HK-2 (cell line): ENCODE data around the gene PRDM16.

Source experiments
- DNase-seq: peaks from one replicate; pipeline ENCODE4 v3.0.0-alpha.2; 2018; ENCODE audit not compliant: unreplicated experiment

The PRDM16 gene

DNA sequence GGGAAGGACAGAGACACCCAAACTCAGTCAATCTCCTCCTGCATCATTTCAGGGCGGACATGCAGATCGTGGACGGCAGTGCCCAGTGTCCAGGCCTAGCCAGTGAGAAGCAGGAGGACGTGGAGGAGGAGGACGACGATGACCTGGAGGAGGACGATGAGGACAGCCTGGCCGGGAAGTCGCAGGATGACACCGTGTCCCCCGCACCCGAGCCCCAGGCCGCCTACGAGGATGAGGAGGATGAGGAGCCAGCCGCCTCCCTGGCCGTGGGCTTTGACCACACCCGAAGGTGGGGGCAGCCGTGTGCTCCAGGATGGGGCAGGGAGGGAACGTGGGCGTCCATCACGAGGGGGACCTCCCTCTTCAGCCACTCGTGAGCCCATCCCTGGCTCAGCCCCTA lies 361.8 kb downstream of the PRDM16 start:
- no peak for DNase-seq

DNA sequence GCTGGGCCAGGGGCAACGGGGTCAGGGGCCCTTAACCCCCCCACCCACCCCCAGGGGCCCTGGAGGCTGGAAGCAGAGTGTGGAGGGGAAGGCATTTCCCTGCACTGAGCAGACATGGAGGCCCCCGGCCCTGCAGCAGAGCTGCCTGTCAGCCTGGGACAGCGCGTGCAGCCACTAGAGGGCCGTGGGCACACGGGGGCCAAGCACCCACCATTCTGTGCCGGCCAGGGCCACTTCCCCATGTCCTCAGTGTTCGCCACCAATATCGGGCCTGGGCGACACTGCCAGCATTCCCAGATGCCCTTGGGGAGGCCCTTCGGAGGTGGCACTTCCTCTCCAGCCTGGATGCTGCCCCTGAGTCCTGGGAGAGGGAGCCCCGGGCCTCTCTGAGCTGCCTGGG lies 362.3 kb downstream of the PRDM16 start:
- DNase-seq, result no peak

DNA sequence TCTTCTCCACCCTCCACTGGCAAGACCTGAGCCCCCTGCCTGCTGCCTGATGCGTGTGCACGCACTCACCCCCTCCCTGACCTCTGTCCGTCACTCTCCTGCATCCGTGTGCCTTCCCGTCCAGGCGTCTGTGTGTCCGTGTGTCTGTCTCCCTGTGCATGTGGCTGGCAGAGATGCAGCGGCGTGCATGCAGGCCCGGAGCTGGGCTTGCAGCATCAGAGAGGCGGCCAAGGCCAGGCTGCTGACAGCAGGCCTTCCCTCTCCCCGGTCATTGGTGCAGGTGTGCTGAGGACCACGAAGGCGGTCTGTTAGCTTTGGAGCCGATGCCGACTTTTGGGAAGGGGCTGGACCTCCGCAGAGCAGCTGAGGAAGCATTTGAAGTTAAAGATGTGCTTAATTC lies 362.7 kb downstream of the PRDM16 start:
- no peak for DNase-seq

DNA sequence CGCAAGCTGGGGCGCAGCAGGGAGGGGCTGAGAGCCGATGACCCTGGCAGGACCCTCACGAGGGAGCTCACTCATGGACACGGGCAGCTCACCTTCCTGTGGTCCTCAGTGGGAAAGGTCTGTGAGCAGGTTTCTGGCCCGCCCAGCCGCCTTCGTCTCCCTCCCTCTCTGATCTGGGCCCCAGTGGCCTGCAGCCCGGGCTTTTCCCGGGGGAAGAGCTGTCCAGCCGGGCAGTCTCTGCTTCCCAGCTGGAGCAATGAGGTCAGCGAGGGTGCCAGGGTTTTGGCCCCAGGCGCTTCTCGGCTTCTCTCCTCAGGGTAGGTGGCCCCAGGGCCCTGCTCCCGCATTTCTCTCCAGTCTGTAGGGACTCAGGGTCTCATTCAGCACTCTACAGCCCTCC lies 363.3 kb downstream of the PRDM16 start:
- no peak for DNase-seq

DNA sequence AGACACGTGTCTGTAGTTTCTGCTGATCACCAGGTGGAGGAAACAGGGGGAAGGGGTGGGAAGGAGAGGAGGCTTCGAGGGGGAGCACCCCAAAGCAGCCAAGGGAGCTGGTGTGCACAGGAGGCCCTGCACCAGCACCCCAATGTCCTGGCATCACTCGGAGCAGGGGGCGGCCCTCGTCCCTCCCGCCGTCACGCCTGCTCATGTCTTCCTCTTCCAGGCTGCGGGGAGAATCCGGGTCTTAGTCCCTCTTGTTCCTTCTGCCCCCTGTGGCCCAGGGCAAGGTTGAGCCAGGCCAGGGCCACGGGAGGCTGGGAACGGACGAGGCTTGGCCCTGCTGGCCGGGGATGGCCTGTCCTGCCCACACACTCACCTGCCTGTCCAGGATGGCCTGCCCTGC lies 364.1 kb downstream of the PRDM16 start:
- no peak for DNase-seq

DNA sequence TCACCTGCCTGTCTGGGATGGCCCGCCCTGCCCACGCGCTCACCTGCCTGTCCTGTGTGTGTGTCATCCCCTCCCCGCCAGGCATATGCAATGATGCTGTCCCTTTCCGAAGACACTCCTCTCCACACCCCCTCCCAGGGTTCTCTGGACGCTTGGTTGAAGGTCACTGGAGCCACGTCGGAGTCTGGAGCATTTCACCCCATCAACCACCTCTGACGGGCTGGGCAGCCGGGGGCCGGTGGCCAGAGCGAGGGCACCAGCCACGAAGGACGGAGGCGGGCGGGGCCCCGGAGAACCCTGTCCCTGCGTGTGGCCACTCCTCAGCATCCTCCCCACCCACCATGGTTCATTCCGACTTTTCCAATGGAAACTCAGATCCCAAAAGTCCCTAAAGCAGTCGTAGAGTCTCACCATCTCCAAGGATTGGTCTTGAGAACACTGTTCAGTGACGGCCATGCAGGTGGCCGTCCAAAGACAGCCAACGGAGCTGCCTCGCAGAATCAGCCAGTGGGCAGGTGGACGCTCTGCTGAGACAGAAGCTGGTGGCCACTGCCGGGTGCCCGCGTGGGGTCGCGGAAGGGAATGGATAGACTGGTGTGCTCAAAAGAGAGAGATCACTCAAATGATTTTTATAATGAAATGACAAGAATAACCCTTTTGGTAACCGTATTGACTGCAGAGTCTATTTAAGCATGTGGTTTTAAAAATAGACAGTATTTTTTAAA lies 364.8 kb downstream of the PRDM16 start:
- DNase-seq, result no peak

DNA sequence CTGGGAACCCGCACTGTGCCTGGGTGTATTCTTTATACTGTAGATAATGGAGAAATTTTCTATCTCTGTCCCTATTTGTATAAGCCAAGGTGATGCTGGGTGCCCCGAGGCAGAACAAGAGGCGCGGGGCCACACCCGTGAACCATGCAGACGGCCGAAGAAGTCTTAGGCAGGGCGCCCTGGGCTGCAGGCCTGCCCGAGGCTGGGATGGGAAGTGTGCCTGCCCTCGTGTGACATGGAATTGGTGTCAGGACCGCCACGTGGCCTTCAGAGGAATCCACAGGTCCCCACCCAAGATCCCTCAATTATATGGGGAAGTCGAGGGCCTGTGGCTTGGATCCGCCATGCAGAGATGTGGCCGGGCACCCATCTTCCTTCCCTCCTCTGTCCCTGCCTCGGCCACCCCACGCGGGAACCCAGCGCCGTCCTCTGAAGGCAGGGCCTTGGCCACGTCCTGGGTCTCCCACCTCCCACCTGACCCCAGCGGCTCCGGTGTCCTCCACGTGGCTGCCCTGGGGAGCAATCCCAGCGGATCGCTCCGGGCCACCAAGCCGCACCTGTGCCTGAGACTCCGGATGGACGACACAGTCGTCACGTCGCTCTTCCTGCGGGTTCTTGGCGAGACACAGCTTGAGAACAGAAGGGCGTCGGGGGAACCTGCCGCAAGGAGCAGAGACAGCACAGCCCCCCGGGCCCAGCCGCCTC lies 365.6 kb downstream of the PRDM16 start:
- DNase-seq, result no peak

DNA sequence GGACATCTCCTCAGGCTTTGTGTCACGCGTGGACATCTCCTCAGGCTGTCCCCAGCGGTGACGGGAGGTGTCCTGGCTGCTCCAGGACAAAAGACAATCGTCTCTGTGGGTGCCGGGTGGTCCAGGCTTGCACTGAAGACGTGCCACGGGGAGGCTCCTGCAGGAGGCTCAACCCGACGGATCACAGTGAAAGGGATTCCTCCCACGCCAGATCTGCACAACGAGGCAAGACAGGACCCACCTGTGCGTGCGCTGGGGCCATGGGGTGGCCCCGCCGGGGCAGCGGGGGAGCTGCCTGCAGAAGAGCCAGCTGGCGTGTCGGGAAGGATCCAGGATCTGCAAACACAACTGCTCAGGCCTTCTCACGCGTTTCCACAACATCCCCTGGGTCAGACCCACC lies 366.7 kb downstream of the PRDM16 start:
- DNase-seq, result no peak

DNA sequence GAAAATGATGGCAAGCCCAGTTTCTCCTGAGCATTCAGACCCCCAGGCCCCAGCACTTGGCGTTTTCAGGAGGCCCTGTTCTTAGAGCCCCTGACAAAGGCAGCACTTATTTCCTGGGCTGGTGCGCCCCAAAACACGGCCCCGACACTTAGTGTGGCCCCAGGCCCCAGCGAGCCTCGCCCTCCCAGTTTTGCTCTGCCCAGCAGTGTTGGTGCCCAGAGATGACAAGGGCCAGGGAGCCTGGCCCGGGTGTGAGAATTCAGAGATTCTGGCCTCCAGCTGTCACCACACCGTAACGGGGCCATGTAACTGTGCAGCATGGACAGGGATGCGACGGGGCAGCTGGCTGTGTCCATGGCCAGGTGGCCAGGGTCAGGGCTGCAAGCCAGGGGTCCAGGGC lies 367.4 kb downstream of the PRDM16 start:
- DNase-seq, result no peak

DNA sequence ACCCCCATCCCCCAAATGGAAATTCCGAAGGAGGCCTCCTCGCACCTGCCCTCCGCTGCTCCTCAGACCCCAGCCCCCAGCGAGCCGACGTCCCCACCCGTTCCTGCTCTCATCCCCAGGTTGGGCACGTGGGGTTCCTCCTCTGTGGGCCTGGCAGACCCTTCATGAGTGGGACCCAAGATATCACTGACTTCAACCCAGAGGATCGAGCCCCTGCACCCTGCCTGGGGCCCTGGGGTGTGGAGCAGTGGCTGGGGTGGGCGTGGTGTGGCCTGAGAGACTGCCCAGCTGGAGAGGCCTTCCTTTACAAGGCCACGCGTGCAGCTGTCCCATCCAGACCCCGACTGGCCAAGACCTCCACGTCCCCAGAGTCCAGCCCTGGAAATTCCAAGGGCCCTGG lies 367.9 kb downstream of the PRDM16 start:
- no peak for DNase-seq

DNA sequence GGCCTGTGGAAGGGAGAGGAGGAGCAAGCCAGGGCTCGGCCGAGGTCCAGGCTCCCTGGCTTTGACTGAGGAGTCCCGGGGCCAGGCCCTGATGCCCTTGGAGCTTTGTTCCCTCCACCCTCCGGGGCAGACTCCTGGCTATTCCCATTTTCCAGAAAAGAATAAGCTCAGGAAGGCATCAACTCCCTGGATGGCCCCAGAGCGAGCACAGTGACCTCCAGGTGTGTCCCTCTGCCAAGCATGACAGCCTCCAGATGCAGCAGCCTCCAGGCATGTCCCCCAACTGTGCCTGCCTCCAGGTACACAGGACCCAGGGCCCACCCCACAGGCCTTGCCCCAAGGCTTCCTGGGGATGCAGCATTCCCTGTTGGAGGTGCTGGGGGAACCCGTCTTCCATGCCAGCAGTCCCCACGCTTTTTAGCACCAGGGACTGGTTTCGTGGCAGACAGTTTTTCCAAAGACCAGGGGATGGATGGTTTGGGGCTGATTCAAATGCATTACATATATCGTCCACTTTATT lies 369.7 kb downstream of the PRDM16 start:
- DNase-seq, result no peak

DNA sequence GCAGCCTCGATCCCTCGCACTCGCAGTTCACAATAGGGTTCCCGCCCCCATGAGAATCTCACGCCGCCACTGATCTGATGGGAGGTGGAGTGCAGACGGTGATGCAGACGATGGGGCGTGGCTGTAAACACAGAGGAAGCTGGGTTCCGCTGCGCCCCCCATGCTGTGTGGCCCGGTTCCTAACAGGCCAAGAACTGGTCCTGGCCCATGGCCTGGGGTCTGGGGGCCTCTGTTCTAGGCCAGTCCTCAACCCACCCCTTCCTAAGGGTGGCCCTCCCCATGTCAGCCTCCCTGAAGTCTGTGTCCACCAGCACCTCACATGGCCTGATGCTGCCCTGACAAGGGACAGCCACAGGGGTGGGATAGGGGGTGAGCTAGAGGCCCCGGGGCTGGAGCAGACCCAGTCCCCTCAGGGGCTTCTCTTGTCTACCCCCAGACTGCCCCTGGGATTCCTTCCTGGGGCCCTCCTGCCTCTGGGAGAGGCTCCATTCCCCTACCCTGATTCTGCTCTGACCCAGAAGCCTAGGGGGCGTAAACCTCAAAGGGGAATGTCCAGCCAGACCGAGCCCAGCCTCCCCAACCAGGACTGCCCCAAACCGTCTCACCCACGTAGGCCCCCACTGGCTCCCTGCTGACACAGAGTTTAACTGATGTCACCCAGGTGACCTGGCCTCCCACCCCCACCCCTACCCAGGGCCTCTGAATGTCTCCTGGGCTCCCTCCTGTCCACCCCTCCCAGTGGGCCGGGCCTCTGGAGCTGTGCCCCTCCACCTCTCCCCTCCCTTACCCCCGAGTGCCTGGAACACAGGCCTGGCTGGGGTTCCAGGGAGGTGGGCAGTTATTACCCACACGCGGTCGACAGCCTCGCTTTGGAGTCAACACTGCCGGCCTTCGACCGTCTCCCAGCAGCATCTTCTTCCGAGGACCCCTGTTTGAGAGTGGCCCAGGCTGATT lies 370.6 kb downstream of the PRDM16 start:
- no peak for DNase-seq

DNA sequence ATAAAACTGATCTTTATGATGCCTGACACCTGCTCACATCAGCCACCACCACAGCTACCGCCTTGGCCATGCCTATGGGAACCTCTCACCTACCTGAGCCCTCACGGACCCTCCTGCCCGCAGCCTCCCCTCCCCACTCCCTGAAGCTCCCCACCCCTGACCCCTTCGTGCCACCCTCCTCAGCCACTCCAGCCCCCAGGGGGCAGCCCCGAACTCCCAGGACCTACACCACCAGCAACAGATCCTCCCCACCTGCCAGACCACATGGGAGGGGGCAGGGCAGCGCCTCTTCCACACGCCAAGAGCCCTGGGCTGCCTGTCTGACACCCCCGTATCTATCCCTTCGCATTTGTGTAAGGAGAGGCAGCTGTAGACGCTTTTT lies 371.3 kb downstream of the PRDM16 start:
- DNase-seq, result no peak

DNA sequence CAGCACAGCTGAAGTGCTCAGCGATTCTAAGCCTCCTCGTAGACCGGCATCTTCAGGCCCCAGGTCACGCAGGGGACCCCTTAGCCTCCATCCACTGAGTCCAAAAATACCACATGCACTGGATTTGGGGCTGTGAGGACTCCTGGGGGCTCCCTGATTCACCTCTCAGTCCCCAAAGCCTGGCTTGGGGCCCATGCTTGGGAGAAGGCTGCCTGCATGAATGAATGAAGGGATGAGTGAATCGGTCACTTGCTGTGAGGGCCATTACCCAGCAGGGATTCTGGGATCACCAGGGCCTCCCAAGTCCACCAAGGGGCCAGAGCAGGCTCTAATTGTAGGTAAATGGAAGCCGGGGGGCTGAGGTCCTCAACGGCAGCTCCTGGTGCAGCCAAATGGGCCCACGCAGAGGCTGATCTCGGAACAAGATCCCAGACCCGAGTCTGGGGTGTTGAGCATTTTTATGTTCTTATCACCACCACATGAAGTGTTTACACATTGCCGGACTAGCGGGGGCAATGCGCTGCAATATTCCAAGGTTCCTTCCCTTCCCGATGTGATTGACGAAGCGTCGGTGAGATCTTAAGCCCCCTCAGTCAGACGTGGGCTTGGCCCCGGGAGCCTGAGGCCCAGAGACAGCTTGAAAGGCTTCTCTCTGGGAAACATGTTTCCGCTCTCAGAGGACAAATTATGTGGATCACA lies 371.9 kb downstream of the PRDM16 start:
- DNase-seq, result no peak

DNA sequence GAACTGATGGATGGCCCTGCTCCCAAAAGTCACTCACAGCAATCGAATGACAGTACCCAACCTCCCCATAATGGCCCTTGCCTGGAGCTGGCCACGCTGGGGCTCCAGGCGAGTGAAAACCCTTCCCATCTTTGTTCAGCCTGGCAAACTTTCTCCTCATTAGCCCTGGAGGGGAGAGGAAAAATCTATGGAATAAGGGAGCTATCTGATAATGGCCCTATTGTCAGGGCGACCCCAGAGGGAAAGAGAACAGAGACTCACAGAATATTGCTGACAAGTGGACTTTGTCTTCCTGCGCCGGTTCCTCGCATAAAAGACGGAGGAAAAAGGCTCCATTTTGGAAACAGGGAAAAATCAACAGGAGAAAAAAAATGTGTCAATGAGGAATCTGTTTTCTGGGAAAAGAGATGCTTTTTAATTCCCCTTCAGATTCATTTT lies 372.4 kb downstream of the PRDM16 start:
- DNase-seq, result no peak

DNA sequence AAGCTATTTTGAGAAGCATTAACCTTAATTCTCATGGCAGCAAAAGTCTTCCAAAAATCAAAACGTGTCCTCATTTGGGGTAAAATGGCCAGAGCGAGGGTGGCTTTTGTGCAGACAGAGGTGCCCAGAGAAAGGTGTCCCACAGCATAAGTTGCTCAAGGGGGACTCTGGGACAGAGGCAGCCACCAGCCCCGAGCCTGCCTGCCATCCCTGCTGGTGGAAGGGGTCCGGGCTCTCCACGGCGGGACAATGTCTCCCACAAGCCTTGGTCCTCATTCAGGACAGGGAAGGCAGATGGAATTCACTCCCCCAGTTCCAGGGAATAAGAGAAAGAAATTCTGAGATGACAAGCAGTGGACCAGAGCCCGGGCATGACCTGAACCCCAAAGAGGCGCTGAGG lies 372.9 kb downstream of the PRDM16 start:
- DNase-seq, result no peak

DNA sequence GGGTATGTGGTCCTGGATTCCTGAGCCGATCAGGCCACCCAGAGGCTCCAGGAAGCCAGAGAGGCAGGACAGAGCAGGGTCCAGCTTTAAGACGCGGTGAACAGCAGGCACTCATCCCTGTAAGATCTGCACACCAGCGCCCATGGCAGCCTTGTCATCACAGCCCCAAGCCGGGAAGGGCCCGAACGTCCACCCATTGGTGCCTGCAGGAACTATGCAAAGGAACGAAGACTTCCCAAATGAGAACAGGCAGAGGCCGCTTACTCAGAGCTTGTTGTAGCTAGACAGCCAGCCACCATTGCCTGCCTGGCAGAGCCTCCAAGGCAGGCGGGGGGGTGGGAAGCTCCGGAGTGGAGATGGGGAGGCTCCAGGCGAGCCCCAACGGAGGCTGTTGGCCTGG lies 373.3 kb downstream of the PRDM16 start:
- DNase-seq, result no peak

DNA sequence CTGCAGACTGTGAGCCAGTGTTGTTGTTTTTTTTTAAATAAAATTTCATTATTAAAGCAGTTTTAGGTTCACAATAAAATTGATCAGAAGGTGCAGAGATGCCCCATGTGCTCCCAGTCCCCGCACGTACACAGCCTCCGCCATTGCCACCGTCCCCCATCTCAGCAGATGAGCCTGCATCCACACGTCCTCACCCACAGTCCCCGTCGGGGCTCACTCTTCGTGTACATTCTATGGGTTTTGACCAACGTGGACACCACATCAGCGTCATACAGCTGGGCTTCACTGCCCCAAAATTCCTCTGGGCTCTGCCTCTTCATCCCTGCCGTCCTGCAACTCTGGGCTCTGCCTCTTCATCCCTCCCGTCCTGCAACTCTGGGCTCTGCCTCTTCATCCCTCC lies 373.9 kb downstream of the PRDM16 start:
- no peak for DNase-seq

DNA sequence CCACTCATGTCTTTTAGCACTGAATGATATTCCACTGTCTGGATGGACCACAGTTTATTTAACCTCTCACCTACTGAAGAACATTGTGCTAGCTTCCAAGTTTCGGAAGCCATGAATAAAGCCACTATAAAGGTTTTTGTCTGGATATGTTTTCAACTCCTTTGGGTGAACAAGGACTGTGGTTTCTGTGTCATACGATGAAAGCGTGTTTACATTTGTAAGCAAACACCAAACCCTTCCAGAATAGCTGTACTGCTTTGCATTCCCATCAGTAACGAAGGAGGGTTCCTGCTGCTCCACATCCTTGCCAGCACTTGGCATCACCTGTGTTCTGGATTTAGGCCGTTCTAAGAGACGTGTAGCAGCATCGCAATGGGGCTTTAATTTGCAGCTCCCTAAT lies 374.8 kb downstream of the PRDM16 start:
- no peak for DNase-seq

DNA sequence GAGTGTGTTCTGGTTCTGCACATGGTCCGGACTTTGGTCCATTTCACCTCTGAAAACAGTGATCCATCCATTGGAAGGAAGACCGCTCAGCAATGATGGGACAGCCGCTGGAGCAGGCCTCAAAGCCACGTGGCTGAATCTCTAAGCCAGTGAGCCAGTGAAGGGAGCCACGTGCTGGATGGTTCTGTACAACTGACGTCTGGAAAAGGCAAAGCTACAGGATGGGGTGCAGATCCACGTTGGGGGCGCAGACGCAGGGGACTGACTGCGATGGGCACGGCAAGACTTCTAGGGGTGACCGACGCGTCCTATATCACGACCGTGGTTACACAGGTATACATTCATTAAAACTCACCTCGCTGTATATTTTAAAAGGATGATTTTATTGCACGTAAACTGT lies 375.3 kb downstream of the PRDM16 start:
- DNase-seq, result no peak

DNA sequence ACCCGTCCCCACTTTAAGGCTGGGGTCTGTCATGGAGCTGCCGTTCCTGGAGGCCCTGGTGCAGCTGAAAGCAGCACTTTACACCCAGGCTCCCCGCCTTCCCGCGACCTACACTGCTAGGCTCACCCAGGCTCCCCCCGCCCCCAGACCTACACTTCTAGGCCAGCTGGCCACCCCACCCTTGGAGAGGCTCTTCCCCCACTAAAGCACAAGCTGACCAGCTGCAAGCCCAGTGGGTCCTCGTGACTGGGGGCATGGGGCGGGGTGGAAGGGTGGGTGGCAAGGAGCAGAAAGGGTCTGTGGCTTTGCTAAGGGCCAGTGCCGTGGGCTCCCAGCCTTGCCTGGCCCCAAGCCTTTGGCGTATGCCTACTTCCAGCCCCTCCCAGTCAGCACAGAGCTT lies 375.7 kb downstream of the PRDM16 start:
- DNase-seq, result no peak
